ENCODE data around the gene FAM3B. TPM values are rescaled to one million over a fixed set of nuclear protein-coding genes. Genes with fewer than 3 reads are reported as not detected.

The FAM3B gene
- polyA plus RNA-seq, 4 donors: 1.1 to 32.7 (median 16.7) TPM

- DNase-seq (ENCODE audit: low read depth in 4 of 4, low spot score in 3 of 4): no peak
These were observed 857 bp downstream of the FAM3B start for GRCh38 chr21:41317458-41317857.

GRCh38 chr21:41318218-41318617, 1.6 kb downstream of the FAM3B start:
- DNase-seq (ENCODE audit: low read depth in 4 of 4, low spot score in 3 of 4): no peak

GRCh38 chr21:41319273-41319672, 2.7 kb downstream of the FAM3B start:
- no peak for DNase-seq (ENCODE audit: low read depth in 4 of 4, low spot score in 3 of 4)

GRCh38 chr21:41321211-41321907, 4.8 kb downstream of the FAM3B start:
- DNase-seq (ENCODE audit: low read depth in 4 of 4, low spot score in 3 of 4): no peak

DNA sequence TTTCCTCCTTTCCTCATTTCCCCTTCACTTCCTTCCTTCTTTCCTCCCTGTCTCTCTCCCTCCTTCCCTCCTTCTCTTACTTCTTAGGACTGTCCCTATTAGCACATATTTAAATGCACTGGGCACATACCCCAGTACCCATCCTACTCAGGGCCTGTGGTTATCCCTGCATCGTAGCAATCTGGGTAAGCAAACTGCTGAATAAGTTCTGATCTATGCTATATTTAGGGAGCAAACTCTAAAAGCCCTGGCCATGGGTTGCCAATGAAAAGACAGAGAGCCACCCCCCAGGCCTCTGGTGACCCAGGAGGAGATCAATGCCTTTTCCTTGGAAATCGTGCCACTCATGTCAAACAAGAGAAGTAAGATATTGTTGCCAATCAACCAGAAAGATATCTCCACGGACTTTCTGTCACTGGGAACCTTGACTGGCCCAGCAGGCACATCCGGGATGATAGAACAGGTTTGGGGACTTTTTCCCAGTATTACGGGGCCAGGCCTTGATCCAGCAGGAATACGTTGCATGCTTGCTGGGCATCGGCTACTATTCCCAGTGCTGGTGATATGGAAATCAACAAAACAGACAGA, 5.4 kb downstream of the FAM3B start:
- DNase-seq (ENCODE audit: low read depth in 4 of 4, low spot score in 3 of 4): no peak

DNA sequence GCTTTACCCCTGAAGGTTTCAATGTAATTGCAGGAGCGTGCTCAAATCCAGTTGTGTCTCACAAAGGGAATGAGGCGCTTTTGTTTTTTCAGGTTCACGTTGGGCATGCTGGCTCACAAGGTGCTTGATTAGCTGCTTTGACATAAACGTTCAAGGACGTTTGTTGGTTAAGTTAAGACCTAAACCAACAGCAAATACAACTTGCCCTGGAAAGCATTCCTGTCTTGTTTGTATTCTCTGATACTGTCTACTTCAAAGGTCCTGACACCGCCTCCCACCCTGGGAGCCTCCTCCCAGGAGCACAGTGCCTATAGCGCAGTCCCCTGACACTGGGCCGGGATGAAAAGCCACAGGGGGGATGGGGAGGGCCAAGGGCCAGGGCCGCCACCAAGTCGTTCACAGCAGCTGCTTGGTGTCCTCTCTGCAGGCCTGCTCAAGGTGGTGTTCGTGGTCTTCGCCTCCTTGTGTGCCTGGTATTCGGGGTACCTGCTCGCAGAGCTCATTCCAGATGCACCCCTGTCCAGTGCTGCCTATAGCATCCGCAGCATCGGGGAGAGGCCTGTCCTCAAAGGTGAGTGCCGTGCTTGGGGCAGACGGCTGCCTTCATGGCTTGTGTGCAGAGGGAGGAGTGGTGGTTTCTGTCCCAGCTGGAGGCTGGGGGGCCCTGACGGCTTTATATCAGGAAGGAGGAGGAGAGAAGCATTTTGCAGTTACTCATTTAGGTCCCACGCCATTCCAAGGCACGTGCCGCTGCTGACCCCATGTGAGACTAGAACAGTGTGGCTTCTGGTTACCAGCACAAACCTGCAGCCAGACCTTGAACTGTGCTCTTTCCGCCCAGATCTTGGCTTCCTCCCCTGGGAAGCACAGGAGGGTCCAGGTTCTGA, 6.1 kb downstream of the FAM3B start:
- DNase-seq (ENCODE audit: low read depth in 4 of 4, low spot score in 3 of 4): no peak

- no peak for DNase-seq (ENCODE audit: low read depth in 4 of 4, low spot score in 3 of 4)
These were observed 8.7 kb downstream of the FAM3B start for GRCh38 chr21:41325138-41325912.

- DNase-seq (ENCODE audit: low read depth in 4 of 4, low spot score in 3 of 4): no peak
These were observed 9.9 kb downstream of the FAM3B start for GRCh38 chr21:41326414-41327080.

- DNase-seq (ENCODE audit: low read depth in 4 of 4, low spot score in 3 of 4): no peak
These were observed 11.2 kb downstream of the FAM3B start for GRCh38 chr21:41327753-41328152.

DNA sequence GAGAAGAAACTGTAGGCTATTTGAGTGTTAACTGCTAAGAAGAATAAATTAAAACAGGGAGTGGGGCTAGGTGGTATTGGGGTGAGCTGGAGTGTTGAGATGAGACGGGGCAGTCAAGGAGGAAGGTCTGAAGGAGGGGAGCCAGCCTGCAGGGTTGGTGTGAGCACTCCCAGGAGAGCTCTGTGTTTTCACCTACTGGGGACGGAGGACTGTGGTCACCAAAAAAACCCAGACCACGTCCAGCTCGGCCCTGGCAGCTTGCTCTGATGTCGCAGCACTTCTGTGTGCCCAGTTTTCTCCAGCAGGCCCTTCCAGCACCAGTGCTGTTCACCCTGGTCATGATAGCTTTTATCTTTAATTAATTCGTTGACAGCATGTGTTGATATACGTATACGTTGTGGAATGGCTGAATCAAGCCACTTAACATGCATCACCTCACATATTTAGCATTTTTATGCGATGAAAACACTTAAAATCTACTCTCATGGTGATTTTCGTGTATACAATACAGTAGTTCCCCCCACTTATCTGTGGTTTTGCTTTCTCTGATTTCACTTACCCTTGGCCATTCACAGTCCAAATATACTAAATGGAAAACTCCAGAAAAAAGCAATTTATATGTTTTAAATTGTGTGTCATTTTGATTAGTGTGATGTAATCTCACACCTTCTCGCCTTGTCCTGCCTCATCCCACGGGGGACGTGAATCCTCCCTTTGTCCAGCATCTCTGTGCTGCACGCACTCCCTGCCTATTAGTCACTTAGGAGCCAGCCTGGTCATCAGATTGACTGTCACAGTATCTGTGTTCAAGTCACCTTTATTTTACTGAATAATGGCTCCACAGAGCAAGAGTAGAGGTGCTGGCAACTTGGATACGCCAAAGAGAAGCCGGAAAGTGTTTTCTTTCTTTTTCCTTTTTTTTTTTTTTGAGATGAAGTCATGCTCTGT, 12.3 kb downstream of the FAM3B start:
- no peak for DNase-seq (ENCODE audit: low read depth in 4 of 4, low spot score in 3 of 4)

GRCh38 chr21:41333752-41334151, 17.2 kb downstream of the FAM3B start:
- DNase-seq (ENCODE audit: low read depth in 4 of 4, low spot score in 3 of 4): no peak

- DNase-seq (ENCODE audit: low read depth in 4 of 4, low spot score in 3 of 4): no peak
These were observed 20.9 kb downstream of the FAM3B start for GRCh38 chr21:41337515-41337914.

DNA sequence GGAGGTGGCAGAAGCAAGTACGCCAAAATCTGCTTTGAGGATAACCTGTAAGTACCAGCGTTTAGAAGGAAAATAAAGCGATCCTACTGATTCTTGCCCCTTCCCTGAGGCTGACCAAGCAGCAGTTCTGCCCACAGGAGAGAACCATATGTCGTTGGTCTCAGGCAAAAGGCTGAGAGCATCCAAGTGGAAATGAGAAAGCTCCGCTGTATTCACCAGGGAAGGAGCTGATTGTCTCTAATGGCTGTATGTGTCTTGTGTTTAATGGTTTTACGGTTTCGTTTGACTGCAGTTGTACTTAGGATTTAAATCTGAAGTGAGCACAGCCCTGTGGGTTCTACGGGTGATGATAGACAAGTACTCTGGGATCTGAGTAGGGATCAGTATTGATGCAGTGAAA, 21.9 kb downstream of the FAM3B start:
- no peak for DNase-seq (ENCODE audit: low read depth in 4 of 4, low spot score in 3 of 4)

GRCh38 chr21:41342035-41342434, 25.4 kb downstream of the FAM3B start:
- no peak for DNase-seq (ENCODE audit: low read depth in 4 of 4, low spot score in 3 of 4)

GRCh38 chr21:41344146-41344545, 27.5 kb downstream of the FAM3B start:
- no peak for DNase-seq (ENCODE audit: low read depth in 4 of 4, low spot score in 3 of 4)

- DNase-seq (ENCODE audit: low read depth in 4 of 4, low spot score in 3 of 4): no peak
These were observed 28.8 kb downstream of the FAM3B start for GRCh38 chr21:41345356-41345755.

DNA sequence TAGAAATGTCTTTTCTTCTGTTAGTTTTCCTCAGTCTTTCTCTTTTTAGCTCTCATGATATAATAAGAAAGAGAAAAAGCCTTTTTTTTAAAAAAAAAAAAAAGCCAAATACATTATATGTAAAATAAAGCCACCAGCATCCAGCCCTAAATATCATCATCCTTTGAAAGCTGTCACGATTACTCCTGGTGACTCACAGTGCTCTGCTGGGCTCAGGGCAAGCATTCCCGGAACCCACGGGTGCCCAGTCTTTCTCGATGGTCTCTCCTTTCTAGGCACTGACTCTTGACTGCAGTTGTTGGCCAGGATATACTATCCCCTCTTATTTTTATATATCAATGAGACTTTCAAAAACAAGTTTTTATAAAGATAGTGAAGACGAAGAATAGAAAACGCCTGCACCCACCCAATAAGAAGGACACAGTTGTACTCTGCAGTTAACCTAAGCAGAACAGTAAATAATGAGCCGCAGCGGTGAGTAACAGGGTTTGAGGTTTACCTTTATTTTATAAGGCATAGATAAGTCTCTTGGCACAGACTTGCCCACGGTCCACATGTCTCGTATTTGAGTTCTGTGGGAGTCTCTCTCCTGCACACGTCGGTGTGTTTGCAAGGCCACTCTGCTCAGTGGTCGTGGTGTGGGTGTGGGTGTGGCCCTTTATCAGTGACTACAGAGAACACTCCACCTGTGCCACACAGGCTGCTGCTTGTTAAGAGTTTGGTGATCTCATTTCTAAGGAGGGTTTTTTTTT, 29.5 kb downstream of the FAM3B start:
- DNase-seq (ENCODE audit: low read depth in 4 of 4, low spot score in 3 of 4): no peak

DNA sequence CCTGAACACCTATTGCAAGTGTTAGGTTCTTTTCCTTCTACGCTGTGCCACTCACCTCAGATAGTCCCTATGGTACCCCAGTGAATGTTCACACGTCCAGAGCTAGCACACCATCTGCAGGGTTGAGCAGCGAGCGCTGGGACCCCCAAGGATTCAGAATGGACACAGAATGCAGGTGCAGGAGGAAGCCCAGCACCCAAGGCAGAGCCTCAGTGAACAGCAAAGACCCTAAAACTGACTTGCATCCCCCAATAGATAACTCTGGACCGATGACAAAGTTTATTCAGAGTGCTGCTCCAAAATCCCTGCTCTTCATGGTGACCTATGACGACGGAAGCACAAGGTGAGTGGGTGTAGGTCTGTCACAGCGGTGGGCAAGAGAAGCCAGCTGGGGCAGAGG, 30.2 kb downstream of the FAM3B start:
- no peak for DNase-seq (ENCODE audit: low read depth in 4 of 4, low spot score in 3 of 4)

DNA sequence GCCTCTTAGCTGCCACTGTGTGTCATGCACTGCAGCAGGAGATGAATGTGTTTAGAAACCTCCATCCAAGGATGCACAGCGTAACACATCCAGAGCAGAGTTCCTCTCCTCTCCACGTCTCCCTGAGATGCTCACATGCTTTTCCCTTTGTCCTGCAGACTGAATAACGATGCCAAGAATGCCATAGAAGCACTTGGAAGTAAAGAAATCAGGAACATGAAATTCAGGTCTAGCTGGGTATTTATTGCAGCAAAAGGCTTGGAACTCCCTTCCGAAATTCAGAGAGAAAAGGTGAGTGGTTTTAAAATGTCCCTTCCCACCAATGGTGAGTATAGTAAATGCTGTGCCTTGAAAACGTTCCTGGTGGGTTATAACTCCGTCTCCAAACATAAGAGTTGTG, 31.8 kb downstream of the FAM3B start:
- DNase-seq (ENCODE audit: low read depth in 4 of 4, low spot score in 3 of 4): no peak

Data from left renal pelvis (tissue), 4 donors.